ENCODE measurements around the gene RAB31. TPM values are rescaled to one million over a fixed set of nuclear protein-coding genes. Genes with fewer than 3 reads are reported as not detected.

RAB31 gene
- total RNA-seq, 1 experiment from 2014 or later = 2.3 TPM

DNA sequence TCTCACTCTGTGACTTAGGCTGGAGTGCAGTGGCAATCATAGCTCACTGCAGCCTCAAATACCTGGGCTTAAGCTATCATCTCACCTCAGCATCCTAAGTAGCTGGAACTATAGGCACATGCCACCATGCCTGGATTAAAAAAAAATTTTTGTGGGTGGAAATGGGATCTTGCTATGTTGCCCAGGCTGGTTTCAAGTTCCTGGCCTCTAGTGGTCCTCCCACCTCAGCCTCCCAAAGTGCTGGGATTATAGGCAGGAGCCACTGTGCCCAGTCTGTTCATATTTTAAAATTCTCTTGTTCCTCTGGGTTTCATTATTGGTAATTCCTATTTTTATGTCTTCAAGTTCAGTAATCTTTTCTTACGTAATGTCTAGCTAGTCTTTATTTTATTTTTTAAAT, 25.5 kb upstream of the RAB31 start:
- no TSS peak for BruUV-seq (replicated peaks)
- Mint-ChIP-seq H3K27ac (ENCODE audit: unreplicated experiment) (no peak overlapping the region), H3K4me3 (ENCODE audit: low read depth, unreplicated experiment) (no peak overlapping the region), H3K27me3 (ENCODE audit: unreplicated experiment) (no peaks in the 10 kb centered on the region), H3K9me3 (ENCODE audit: low read depth, unreplicated experiment) (no peaks in the 10 kb centered on the region), H3K36me3 (ENCODE audit: insufficient read depth, unreplicated experiment) (no peaks in the 10 kb centered on the region), H3K4me1 (ENCODE audit: low read depth, unreplicated experiment) (peaks cover 14% of the 10 kb centered on the region)
- no peak for DNase-seq
- intact Hi-C loops (cut with micrococcal nuclease; ENCODE audit: unreplicated experiment) = no loop called here
- CTCF ChIA-PET = interaction anchor here (0.8 to 2.9 kb wide), 2 partner anchors 9 to 107 kb away, joined by 3 to 29 read pairs; no protein-coding TSS in a partner anchor
- TF ChIP-seq, protein P1, sequence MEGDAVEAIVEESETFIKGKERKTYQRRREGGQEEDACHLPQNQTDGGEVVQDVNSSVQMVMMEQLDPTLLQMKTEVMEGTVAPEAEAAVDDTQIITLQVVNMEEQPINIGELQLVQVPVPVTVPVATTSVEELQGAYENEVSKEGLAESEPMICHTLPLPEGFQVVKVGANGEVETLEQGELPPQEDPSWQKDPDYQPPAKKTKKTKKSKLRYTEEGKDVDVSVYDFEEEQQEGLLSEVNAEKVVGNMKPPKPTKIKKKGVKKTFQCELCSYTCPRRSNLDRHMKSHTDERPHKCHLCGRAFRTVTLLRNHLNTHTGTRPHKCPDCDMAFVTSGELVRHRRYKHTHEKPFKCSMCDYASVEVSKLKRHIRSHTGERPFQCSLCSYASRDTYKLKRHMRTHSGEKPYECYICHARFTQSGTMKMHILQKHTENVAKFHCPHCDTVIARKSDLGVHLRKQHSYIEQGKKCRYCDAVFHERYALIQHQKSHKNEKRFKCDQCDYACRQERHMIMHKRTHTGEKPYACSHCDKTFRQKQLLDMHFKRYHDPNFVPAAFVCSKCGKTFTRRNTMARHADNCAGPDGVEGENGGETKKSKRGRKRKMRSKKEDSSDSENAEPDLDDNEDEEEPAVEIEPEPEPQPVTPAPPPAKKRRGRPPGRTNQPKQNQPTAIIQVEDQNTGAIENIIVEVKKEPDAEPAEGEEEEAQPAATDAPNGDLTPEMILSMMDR (IDR thresholded peaks at IDR 0.05; ENCODE audit: unreplicated experiment) = no peak

DNA sequence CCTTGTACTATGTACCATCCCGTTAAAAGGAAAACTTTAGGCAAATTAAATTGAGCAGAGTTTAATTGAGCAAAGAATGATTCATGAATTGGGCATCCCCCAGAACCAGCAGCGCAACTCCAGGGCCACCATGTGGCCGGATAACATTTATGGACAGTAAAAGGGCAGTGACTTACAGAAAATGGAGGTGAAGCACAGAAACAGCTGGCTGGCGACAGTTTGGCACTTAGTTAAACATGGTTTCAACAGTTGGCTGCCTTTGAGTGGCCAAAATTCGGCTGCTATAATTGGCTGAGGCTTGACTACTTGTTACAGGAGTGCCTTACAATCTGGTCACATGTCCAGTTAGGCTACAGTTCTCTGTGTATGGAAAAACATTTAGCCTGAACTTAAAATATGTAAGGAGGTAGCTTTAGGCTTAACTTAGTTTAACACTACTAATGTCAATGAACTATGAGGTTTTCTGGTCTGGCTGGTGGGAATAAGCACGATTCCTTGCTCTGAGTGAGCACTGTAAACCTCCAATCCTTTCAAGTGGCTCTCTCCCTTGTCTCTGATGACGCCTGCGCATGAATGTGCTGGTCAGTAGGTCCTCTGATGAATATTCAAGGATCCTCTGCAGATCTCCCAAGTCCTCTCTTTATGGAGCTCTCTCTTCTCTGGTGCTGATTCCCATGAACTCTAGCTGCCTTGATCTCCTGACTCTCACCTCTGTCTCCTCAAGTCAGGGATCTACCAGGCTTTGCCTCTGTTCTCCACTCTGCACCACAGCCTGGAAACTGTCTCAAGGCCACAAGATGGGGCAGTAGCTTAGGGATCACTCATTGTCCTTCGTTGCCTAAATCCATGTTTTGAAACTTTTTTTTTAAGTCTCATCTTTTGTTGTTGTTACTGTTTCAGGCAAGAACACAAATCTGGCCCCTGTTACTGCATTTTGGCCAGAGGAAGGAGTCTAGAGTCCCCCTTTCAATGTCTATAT, 24.4 kb upstream of the RAB31 start:
- DNase-seq = peak; percentile 75
- H3K27ac Mint-ChIP-seq (ENCODE audit: unreplicated experiment) = no peak overlapping the region
- H3K4me3 Mint-ChIP-seq (ENCODE audit: low read depth, unreplicated experiment) = no peak overlapping the region
- H3K4me1 Mint-ChIP-seq (ENCODE audit: low read depth, unreplicated experiment) = peaks cover 14% of the 10 kb centered on the region
- no peaks in the 10 kb centered on the region for H3K9me3 Mint-ChIP-seq (ENCODE audit: low read depth, unreplicated experiment)
- intact Hi-C loops (cut with micrococcal nuclease; ENCODE audit: unreplicated experiment) = loop anchor here (1.0 kb wide), 3 partner anchors 71 to 108 kb away; no protein-coding TSS in a partner anchor
- BruUV-seq (replicated peaks) = no TSS peak
- H3K27me3 Mint-ChIP-seq (ENCODE audit: unreplicated experiment) = no peaks in the 10 kb centered on the region
- TF ChIP-seq, protein P1 (IDR thresholded peaks at IDR 0.05; ENCODE audit: unreplicated experiment) = peak; percentile 48
- CTCF ChIA-PET = interaction anchor here (0.6 to 2.9 kb wide), 8 partner anchors 11 to 139 kb away, joined by 3 to 29 read pairs (median 6); no protein-coding TSS in a partner anchor
- H3K36me3 Mint-ChIP-seq (ENCODE audit: insufficient read depth, unreplicated experiment) = no peaks in the 10 kb centered on the region

- no peak for DNase-seq
- CTCF ChIA-PET = interaction anchor here (2.9 kb wide), 1 partner anchor 110 kb away, joined by 29 read pairs; no protein-coding TSS in a partner anchor
- Mint-ChIP-seq H3K27me3 (ENCODE audit: unreplicated experiment) (no peaks in the 10 kb centered on the region), H3K27ac (ENCODE audit: unreplicated experiment) (no peak overlapping the region), H3K9me3 (ENCODE audit: low read depth, unreplicated experiment) (no peaks in the 10 kb centered on the region), H3K36me3 (ENCODE audit: insufficient read depth, unreplicated experiment) (no peaks in the 10 kb centered on the region), H3K4me1 (ENCODE audit: low read depth, unreplicated experiment) (peaks cover 14% of the 10 kb centered on the region), H3K4me3 (ENCODE audit: low read depth, unreplicated experiment) (no peak overlapping the region)
- intact Hi-C loops (cut with micrococcal nuclease; ENCODE audit: unreplicated experiment) = no loop called here
- BruUV-seq (replicated peaks) = no TSS peak
- TF ChIP-seq, protein P1 (IDR thresholded peaks at IDR 0.05; ENCODE audit: unreplicated experiment) = no peak
These were observed 23.1 kb upstream of the RAB31 start for GRCh38 chr18:9684881-9685614.

DNA sequence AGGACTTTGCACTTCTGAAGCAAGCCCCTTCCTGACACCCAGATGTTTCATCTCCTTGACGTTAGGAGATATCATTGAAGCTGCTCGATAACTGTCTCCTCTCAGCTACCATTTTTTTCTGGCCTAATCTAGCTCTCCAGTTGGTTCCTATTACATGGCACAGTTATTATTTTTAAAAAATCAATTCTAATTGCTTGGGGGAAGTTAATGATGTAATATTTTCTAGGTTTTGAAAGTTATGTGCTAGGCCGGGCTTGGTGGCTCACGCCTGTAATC, 22.5 kb upstream of the RAB31 start:
- no peak overlapping the region for H3K27ac Mint-ChIP-seq (ENCODE audit: unreplicated experiment)
- H3K4me1 Mint-ChIP-seq (ENCODE audit: low read depth, unreplicated experiment) = peaks cover 14% of the 10 kb centered on the region
- H3K27me3 Mint-ChIP-seq (ENCODE audit: unreplicated experiment) = no peaks in the 10 kb centered on the region
- no peaks in the 10 kb centered on the region for H3K9me3 Mint-ChIP-seq (ENCODE audit: low read depth, unreplicated experiment)
- intact Hi-C loops (cut with micrococcal nuclease; ENCODE audit: unreplicated experiment) = no loop called here
- H3K4me3 Mint-ChIP-seq (ENCODE audit: low read depth, unreplicated experiment) = no peak overlapping the region
- BruUV-seq (replicated peaks) = no TSS peak
- no peak for DNase-seq
- TF ChIP-seq, protein P1 (IDR thresholded peaks at IDR 0.05; ENCODE audit: unreplicated experiment) = no peak
- CTCF ChIA-PET = no interaction called here
- H3K36me3 Mint-ChIP-seq (ENCODE audit: insufficient read depth, unreplicated experiment) = no peaks in the 10 kb centered on the region

All from Calu3 (cell line).